GM19240 (cell line): Measurements from ENCODE around the gene MYO5C.
"Not testable (repeated sequence)": the region's sequence is repeated elsewhere in the genome, so short reads cannot be mapped to it uniquely, and the experiment has no call there.

ENCODE experiments used
- DNase-seq: peaks from one replicate; pipeline ENCODE4 v3.0.0; 2011; ENCODE audit warnings: low spot score; ENCODE audit not compliant: insufficient read length

The MYO5C gene

DNA sequence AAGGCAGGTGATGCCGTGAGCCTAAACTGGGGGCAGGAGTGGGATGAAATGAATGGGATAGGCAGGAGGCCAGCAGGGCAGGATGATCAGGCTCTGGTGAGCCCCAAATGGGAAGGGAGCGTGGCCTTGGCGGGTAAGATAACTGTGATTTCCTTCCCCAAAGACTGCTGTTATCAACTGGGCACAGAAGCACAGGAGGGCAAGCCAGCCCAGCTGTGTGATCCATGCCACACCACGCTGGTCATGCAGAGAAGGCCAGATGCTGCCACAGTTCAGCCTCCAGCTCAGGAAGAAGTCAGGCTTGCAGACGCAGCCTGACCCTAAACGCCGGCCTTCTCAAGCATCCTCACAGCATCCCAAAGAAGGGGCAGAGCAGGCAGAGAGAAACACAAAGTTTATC is 52.3 kb downstream of the MYO5C start:
- DNase-seq: no peak

DNA sequence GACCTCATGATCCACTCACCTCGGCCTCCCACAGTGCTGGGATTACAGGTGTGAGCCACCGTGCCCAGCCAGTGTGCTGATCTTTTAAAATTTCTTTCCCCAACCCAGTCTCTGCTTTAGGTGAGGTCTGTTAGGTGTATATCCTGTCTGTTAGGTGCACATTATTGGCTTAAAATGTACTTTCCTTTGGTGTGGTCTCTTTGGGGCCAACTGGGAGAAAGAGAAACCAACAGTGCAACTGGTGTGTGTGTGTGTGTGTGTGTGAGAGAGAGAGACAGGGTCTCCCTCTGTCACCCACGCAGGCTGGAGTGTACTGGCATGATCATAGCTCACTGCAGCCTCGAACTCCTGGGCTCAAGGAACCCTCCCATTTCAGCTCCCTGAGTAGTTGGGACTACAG is 54.1 kb downstream of the MYO5C start:
- DNase-seq: no peak

DNA sequence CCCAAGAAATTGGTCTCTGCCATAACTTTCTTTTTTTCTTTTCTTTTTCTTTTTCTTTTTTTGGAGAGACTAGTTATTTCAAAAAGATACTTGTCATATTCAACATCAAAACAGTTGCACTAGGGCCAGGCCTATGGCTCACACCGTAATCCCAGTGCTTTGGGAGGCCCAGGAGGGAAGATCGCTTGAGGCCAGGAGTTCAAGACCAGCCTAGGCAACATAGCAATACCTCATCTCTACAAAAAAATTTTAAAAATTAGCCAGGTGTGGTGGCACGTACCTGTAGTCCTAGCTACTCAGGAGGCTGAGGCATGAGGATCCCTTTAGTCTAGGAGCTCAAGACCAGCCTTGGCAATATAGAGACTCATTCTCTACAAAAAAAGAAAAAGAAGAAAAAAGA is 55.4 kb downstream of the MYO5C start:
- no peak for DNase-seq

DNA sequence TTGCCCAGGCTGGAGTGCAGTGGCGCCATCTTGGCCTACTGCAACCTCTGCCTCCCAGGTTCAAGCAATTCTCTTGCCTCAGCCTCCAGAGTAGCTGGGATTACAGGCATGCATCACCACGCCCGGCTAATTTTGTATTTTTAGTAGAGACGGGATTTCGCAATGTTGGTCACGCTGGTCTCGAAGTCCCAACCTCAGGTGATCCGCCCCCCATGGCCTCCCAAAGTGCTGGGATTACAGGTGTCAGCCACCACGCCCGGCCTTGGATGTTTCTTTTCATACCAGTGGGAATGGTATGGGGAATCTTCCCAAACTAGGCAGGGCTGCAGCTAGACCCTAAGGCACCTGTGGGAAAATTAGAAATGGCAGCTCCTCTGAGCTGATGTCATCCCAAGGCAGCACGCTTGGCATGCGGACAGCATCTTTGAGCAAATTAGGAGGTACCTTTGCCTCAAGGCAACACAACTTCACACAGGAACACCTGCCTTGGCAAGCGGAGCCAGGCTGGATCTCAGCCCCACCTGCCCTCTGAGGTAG is 56.5 kb downstream of the MYO5C start:
- DNase-seq: not testable (repeated sequence)

DNA sequence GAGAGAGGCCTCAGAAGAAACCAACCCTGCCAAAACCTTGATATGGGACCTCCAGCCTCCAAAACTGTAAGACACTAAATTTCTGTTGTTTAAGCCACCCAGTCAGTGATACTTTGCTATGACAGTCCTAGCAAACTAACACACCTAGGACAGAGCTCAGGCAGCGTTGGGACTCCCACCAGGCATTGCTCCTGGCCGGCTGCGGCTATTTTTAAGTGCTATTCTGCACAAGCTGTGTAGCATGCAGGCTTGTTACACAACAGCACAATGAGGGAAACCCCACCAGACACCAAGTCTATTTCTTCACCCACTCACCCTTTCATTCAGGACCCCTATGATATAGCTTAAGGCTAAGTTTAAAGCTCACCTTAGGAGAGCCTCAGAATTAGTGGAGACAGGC is 57.5 kb downstream of the MYO5C start:
- DNase-seq: no peak

DNA sequence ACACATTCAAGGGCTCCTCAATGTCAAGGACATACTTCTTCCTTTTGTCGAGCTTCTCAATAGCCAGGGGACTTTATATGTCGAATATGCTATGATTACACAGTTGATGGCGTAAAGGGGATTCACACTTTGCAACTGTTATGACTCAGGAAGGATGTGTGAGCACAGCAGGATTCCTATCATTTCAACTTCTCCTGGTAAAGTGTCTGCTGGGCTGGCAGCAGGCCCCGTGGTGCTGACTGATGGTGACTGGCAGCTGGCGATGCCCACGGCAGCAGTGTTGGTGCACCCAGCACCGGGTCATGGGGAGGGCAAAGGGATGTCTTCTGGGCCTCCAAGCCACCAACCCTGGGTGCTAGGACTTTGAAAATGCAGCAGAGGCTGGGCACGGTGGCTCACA is 59.6 kb downstream of the MYO5C start:
- DNase-seq: no peak

DNA sequence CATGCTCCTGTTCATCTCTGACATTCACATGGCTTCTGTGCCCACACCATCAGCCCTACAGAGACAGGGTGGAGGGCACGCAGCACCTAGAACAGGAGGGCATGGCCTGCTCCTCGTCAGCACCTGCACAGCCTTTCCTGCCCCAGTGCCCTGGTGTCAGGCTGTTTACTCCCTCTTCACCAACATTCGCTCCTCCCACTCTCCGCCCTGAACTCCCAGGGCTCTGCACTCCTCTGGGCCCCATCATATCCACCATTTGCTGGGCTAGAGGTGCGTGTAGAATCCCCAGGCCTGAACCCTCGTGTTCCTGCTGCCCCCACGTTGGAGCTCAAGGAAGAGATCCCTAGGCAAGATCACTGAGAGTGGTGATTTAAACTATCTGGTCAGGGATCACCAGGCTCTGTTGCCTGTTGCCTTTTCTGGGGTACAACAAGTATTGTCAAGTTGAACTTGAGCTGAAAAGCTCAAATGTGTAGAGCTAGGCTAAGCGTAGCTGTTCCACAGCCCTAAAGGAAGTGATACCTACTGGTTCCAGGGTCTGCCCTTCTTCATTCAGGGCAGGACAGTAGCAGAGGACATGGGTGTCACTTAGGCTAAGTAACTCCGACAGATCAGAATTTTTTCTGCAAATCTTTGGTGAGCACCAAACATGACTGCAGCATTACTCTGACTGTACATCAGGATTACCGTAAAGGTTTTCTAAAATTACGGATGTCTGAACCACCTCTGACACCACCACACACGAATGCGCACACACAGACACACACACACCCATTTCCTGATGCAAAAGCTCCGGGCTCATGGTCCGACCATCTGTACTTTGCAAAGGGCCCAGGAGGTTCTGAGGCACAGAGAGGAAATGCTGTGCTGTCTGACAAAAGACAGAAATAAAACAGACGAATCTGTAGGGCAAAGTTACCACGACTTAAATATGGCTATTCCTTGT is 60.7 kb downstream of the MYO5C start:
- DNase-seq: no peak

DNA sequence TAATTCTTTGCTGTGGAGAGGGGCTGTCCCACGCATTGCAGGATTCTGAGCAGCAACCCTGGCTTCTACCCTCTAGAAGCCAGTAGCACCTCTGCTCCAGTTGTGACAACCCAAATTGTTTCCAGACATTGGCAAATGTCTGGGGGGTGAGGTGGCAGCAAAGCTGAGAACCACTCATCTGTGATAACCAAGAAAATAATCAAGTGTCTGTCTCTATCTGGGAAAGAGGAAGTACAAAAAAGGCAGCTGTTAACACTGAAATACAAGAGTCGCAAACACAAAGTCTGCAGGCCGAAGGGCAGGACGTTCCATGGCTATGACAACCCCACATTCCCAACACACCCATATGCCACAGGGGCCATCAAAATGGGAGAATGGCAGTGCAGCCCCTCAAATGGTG is 62.2 kb downstream of the MYO5C start:
- no peak for DNase-seq

DNA sequence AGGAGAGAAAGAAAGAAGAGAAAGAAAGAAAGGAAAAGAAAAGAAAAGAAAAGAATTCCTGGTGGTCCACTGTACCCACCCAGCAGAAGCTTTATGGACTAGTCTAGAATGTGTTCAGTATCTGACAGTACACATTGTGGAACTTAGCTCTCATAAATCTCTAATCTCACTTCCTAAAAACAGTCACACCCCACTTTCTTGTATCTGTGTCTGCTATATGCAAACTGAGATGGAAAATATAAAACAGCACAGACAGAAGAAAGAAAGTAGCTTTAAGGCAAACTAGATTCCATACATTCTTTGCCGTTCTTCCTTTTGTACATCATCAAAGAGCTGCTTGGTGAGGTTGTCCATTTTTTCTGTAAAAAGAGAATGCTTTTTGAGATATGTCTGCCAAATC is 63.3 kb downstream of the MYO5C start:
- DNase-seq: no peak

DNA sequence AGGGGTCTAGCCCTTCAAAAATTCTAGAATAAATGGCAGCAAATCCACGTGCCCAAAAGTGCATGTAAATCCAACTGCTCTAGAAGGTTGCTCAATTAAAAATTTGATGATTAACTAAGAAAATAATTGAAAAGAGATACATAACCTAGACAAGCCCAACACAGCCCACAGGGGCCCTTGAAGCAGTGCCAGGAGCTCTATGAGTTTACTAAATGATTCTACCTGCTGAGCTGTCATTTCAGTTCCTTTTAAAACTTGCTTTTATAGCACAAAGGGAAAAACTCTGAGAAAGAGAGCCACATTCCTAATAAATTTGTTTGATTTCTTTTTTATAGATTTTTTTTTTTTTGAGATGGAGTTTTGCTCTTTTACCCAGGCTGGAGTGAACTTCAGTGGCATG is 65.5 kb downstream of the MYO5C start:
- DNase-seq: no peak

DNA sequence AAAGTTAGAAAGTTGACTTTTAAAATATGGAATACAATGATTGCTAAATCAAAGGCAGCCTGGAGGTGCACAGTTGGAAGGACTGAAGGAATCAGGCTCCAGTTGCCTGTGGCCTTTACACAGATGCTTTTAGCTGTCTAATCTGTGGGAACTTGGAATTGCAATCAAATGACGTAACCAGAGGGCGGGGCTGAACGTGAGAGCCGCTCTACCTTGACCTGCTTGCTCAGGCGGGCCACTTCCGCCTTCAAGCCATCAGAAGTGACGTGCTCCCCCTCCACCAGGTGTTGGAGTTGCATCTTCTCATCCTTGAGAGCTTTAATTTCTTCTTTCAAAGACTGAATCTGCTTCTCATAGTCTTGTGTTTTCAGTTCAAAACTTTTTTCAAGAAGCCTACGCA is 66.7 kb downstream of the MYO5C start:
- no peak for DNase-seq

DNA sequence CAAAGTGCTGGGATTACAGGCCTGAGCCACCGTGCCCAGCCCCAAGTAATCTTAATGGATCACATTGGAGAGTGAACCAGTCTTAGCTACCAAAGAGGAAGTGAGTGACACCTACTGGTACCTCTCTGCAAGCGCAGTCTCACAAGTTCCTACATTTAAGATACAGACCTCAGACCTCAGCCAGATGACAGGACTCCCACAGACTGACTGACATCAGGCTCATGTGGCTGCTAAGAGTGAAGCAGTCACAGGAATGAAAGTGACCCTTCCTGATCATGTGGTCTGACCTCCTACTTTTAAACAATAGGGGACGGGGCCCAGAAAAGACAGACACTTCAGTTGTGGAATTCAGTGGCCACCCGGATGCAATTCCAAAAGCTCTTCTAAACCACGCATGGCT is 68.1 kb downstream of the MYO5C start:
- DNase-seq: peak; percentile 29

DNA sequence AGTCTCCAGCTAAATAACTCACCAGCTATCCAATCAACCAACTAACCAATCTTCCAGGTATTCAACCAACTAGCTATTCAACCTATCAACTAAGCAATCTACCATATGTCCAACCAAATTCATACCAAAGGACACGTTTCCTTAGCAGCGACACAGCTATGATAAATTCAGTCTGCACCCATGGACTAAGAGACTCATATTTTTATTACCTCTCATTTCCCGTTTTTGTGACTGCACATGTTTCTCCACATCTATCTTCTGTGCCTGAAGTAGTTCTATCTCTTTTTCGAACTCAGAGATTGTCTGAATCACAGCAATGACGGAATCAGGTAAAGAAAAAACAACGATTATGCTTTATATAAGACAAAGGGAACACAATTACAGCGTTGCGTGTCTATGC is 70.4 kb downstream of the MYO5C start:
- DNase-seq: no peak

DNA sequence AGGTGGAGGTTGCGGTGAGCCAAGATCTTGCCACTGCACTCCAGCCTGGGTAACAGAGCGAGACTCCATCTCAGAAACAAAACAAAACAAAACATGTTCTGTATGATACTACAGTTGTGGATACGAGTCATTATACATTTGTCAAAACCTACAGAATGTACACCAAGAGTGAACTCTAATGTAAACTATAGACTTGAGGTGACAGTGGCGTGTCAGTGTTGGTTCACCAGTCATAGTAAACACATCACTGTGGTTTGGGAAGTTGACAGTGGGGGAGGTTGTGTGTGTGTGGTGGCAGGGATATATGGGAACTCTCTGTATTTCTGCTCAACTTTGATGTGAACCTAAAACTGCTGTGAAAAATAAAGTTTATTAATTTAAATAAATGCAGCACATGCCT is 71.4 kb downstream of the MYO5C start:
- no peak for DNase-seq

DNA sequence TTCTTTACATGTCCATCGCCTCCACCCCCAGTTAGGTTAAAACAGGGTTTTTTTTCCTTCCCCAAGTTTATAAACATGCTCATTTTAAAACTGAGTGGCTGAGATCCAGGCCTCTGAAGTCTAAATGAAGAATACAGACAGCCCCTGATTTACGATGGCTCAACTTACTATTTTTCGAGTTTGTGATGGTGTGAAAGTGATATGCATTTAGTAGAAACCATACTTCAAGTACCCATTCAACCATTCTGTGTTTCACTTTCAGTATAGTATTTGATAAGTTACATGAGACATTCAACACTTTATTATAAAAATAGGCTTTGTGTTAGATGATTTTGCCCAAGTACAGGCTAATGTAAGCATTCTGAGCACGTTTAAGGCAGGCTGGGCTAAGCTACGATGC is 73.9 kb downstream of the MYO5C start:
- no peak for DNase-seq

DNA sequence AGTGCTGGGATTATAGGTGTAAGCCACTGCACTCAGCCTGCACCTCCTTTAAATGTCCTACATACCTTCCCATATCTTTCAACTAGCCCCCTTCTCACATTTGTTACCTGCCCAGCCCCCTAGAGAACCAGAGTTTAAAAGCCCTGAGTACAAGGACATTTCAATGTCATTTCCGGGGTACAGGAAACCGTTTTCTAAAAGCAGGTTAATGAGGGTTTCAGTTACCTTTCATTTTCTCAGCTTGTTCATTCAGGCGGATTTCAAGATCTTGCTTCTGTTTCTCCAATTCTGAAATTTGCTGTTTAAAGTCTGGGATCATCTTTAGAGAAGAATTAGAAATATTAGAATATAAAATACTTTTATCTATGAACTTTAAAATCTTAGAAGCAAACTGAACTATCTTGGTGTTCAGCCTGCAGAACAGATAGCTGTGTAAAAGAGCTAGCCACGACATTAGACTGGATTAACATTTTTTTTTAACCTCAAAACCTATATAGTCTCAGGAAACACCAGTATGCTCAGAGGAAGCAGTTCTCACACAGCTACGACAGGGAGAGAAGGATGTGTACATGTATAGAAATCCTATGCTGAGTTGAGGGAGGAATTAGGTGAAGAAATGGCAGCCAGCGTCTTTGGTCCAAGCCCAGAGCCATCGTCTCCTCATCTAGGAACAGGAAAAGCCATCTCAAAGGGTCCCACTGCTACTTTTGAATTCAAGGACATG is 74.5 kb downstream of the MYO5C start:
- DNase-seq: no peak

DNA sequence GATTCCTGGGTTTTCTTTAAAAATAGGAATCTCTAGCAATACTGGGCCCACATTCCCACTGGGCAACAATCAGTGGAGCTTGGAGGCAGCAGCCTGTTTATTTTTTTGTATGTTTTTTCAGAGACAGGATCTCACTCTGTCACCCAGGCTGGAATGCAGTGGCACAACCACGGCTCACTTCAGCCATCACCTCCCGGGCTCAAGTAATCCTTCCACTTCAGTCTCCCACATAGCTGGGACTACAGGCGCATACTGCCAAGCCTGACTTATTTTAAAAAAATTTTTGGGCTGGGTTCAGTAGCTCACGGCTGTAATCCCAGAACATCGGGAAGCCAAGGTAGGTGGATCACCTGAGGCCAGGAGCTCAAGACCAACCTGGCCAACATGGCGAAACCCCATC is 75.4 kb downstream of the MYO5C start:
- DNase-seq: no peak

DNA sequence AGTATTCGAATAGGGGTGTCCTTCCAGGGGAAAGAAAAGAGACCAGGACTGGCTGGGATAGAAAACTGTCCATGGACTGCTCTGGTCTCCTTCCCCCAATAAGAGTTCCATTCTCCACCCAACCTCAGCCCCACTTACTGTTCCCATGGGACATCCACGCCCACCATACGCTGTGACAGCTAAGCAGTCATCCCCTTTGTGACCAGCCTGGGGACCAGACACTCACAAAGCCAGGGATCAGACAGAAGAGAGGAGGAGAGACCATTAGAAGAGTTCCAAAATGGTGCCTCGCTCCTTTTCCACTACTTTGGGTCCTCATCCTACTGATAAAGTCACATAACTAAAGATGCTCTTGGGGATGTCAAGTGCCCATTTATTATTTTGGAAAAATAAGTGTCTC is 76.8 kb downstream of the MYO5C start:
- no peak for DNase-seq

DNA sequence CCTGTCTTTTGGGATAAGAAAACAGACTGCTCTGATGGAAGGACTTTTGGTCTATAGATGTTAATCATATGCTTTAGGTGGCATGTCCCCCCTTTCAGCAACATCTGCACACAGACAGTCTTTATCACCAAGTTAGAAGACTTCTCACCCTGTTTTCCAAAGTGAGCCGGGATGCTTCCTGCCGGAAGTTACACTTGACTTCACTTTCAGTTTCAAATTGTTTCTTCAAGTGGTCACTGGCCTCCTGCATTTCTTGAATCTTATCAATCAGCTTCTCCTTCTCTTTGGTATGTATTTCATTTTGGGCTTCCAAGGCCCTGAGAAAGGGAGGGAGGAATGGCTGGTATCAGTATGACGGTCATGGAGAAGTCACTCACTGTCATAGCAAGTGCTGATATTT is 77.2 kb downstream of the MYO5C start:
- DNase-seq: no peak

DNA sequence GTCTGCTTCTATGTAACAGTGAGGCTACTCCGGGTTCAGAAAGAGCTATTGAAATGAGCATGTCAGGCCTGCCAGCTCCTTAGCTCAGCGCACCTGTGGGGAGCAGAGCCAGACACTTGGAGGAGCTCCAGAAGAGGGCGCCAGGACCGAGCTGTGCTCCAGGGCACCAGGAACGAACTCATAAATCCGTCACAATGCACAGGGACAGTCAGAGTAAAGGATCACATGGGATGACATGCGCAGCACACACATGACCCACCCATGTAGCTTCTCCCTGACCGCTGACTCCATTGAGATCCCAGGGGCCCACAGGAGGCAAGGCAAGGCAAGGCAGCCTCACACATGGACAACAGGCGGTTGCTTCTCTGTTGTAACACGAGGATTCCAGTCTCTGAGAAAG is 78.4 kb downstream of the MYO5C start:
- no peak for DNase-seq

DNA sequence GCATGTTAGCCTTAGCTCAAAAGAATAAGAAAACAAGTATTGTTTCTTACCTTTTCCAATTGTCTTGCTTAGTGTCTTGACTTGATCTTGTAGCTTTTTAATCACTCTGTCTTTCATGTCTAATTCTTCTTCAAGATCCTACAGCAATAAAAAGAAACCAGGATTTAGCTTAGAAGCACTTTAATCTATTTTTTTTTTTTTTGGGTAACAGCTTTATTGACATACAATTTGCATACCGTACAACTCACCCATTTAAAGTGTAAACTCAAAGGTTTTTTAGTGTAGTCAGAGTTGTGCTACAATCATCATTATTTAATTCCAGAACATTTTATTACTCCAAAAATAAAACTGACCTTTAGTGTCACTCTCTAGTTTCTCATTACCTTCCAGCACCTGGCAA is 81.1 kb downstream of the MYO5C start:
- DNase-seq: no peak

DNA sequence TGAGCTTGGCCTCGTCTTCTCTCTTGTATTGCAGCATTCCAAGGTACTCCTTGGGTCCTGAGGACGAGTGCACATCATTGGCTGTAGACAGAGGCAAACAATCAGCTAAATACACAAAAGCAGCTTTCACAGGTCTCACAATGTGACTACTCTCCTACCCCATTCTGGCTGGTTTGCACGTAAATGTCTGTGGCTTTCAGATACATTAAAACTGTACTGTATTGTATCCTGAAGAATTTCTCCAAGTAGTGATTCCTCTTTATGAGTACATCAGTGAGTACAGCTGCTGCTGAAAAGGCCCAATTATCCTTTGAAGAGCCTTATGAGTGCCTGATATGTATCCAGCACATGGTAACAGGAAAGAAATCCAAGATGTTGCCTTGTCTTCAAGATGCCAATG is 82.4 kb downstream of the MYO5C start:
- DNase-seq: no peak
